ENCODE data around the gene E2F6. TPM values are rescaled to one million over a fixed set of nuclear protein-coding genes. Genes with fewer than 3 reads are reported as not detected.

Gene E2F6
- total RNA-seq, 1 experiment from 2014 or later: 20.8 TPM

DNA sequence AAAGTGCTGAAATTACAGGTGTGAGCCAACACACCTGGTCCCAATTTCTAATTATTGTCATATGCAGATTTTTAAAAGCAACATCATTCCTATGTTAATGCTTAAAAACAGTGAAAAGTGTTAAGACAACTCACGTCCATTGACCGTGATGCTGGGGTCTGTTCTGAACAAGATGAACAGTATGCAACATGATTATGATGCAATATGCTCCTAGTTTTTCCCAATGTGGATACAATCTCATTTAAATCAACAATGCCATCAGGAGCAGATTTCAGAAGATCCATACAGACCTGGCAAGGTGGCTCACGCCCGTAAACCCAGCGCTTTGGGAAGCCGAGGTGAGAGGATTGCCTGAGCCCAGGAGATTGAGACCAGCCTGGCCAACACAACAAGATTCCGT, 31.5 kb downstream of the E2F6 start:
- Histone ChIP-seq H3K9me3 (no peaks in the 10 kb centered on the region), H3K36me3 (no peaks in the 10 kb centered on the region), H3K4me3 (no peak overlapping the region), H3K27me3 (no peaks in the 10 kb centered on the region)
- no peak for DNase-seq

- DNase-seq: no peak
- Histone ChIP-seq H3K27me3 (no peaks in the 10 kb centered on the region), H3K4me3 (no peak overlapping the region), H3K9me3 (no peaks in the 10 kb centered on the region), H3K36me3 (no peaks in the 10 kb centered on the region)
Measured at GRCh38 chr2:11433822-11434221, 32.1 kb downstream of the E2F6 start.

DNA sequence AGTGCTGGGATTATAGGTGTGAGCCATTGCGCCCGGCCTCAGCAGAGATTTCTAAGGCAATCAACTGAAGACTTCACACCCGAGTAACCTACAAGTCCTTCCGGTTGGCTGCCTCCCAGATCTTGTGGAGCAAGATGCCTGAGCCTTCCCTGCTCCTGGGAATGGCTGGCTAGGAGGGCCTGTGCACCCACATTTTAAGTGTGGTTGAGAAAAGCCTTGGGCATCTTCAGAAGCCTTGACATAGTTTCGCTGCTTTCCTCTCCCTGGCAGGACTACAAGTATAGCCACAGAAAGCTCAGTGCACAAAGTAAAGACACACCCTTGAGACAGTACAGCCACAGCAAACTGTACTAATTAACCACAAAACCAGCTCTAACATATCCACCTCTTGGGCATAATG, 35.2 kb downstream of the E2F6 start:
- H3K9me3 ChIP-seq: no peaks in the 10 kb centered on the region
- no peak overlapping the region for H3K4me3 ChIP-seq
- no peaks in the 10 kb centered on the region for H3K36me3 ChIP-seq
- no peak for DNase-seq
- no peaks in the 10 kb centered on the region for H3K27me3 ChIP-seq

GRCh38 chr2:11427224-11427623, 38.7 kb downstream of the E2F6 start:
- no peaks in the 10 kb centered on the region for H3K27me3 ChIP-seq
- H3K4me3 ChIP-seq: no peak overlapping the region
- no peak for DNase-seq
- H3K9me3 ChIP-seq: no peaks in the 10 kb centered on the region
- no peaks in the 10 kb centered on the region for H3K36me3 ChIP-seq

- H3K27me3 ChIP-seq: no peaks in the 10 kb centered on the region
- peaks cover 4% of the 10 kb centered on the region for H3K9me3 ChIP-seq
- H3K36me3 ChIP-seq: no peaks in the 10 kb centered on the region
- no peak for DNase-seq
- H3K4me3 ChIP-seq: no peak overlapping the region
Measured at GRCh38 chr2:11422901-11423435, 43.0 kb downstream of the E2F6 start.

- no peaks in the 10 kb centered on the region for H3K36me3 ChIP-seq
- no peaks in the 10 kb centered on the region for H3K27me3 ChIP-seq
- H3K4me3 ChIP-seq: no peak overlapping the region
- DNase-seq: no peak
- H3K9me3 ChIP-seq: peaks cover 6% of the 10 kb centered on the region
Measured at GRCh38 chr2:11422491-11422865, 43.5 kb downstream of the E2F6 start.

GRCh38 chr2:11421863-11422490, 44.0 kb downstream of the E2F6 start:
- no peak overlapping the region for H3K4me3 ChIP-seq
- peaks cover 11% of the 10 kb centered on the region for H3K9me3 ChIP-seq
- DNase-seq: no peak
- H3K27me3 ChIP-seq: no peaks in the 10 kb centered on the region
- H3K36me3 ChIP-seq: no peaks in the 10 kb centered on the region

GRCh38 chr2:11420671-11421070, 45.3 kb downstream of the E2F6 start:
- peaks cover 12% of the 10 kb centered on the region for H3K9me3 ChIP-seq
- H3K4me3 ChIP-seq: no peak overlapping the region
- DNase-seq: no peak
- no peaks in the 10 kb centered on the region for H3K36me3 ChIP-seq
- no peaks in the 10 kb centered on the region for H3K27me3 ChIP-seq

DNA sequence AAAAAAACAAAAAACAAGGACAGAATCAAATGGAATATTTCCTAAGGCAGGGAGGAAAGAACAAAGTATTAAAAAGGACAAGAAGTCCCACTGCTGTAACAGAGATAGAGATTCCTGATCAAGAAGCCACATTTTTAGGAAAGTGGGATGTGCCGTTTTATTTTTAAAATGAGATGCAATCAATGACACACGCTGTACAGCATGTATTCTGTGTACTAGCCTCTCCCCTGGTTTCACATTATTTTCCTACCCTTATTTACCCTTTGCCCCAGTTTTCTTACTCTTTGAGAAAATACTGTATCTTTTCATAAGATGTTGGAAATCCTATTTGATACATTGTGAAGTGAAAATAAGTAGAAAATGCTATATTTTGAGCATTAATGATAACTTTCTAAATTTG, 45.8 kb downstream of the E2F6 start:
- no peaks in the 10 kb centered on the region for H3K36me3 ChIP-seq
- peaks cover 12% of the 10 kb centered on the region for H3K9me3 ChIP-seq
- H3K27me3 ChIP-seq: no peaks in the 10 kb centered on the region
- DNase-seq: no peak
- no peak overlapping the region for H3K4me3 ChIP-seq

- H3K4me3 ChIP-seq: no peak overlapping the region
- H3K27me3 ChIP-seq: no peaks in the 10 kb centered on the region
- H3K36me3 ChIP-seq: no peaks in the 10 kb centered on the region
- peaks cover 12% of the 10 kb centered on the region for H3K9me3 ChIP-seq
- no peak for DNase-seq
Measured at GRCh38 chr2:11419781-11420180, 46.2 kb downstream of the E2F6 start.

DNA sequence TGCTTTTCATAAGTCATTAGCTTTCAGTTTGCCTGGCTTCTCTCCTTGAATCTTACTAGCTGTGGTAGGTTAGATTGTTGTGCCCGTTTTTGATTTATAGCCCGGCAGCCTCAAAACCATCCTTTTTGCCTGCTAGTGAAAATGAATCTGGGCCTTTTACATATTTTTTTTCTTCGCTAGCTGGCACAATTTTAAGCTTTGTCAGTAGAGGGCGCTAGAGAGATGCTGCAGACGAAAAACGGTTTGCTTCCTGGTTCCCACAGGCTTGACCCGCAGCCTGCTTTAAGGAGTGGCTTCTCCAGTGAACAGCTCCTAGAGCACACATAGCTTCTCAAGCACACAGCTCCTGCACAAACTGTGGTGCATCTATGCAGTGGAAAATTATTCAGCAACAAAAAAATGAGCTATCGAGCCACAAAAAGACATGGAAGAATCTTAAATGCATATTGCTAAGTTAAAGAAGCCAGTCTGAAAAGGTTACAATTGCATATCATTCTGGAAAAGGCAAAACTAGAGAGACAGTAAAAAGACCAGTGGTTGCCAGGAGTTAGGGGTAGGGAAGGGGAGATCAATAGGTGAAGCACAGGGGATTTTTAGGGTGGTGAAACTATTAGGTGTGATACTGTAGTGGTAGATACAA, 47.9 kb downstream of the E2F6 start:
- H3K27me3 ChIP-seq: no peaks in the 10 kb centered on the region
- no peak for DNase-seq
- no peak overlapping the region for H3K4me3 ChIP-seq
- H3K9me3 ChIP-seq: peaks cover 12% of the 10 kb centered on the region
- H3K36me3 ChIP-seq: no peaks in the 10 kb centered on the region

GRCh38 chr2:11416931-11417330, 49.0 kb downstream of the E2F6 start:
- no peak for DNase-seq
- Histone ChIP-seq H3K36me3 (no peaks in the 10 kb centered on the region), H3K4me3 (no peak overlapping the region), H3K9me3 (peaks cover 12% of the 10 kb centered on the region), H3K27me3 (no peaks in the 10 kb centered on the region)

- H3K36me3 ChIP-seq: no peaks in the 10 kb centered on the region
- DNase-seq: no peak
- H3K4me3 ChIP-seq: no peak overlapping the region
- H3K9me3 ChIP-seq: peaks cover 12% of the 10 kb centered on the region
- H3K27me3 ChIP-seq: no peaks in the 10 kb centered on the region
Measured at GRCh38 chr2:11416186-11416585, 49.8 kb downstream of the E2F6 start.

GRCh38 chr2:11414372-11415124, 51.4 kb downstream of the E2F6 start:
- no peak overlapping the region for H3K4me3 ChIP-seq
- DNase-seq: no peak
- H3K36me3 ChIP-seq: no peaks in the 10 kb centered on the region
- no peaks in the 10 kb centered on the region for H3K27me3 ChIP-seq
- peaks cover 12% of the 10 kb centered on the region for H3K9me3 ChIP-seq

- H3K27me3 ChIP-seq: no peaks in the 10 kb centered on the region
- DNase-seq: no peak
- H3K4me3 ChIP-seq: no peak overlapping the region
- H3K9me3 ChIP-seq: peaks cover 6% of the 10 kb centered on the region; the same call in 1 of the 2 replicates
- no peaks in the 10 kb centered on the region for H3K36me3 ChIP-seq
Measured at GRCh38 chr2:11412449-11412810, 53.5 kb downstream of the E2F6 start.

DNA sequence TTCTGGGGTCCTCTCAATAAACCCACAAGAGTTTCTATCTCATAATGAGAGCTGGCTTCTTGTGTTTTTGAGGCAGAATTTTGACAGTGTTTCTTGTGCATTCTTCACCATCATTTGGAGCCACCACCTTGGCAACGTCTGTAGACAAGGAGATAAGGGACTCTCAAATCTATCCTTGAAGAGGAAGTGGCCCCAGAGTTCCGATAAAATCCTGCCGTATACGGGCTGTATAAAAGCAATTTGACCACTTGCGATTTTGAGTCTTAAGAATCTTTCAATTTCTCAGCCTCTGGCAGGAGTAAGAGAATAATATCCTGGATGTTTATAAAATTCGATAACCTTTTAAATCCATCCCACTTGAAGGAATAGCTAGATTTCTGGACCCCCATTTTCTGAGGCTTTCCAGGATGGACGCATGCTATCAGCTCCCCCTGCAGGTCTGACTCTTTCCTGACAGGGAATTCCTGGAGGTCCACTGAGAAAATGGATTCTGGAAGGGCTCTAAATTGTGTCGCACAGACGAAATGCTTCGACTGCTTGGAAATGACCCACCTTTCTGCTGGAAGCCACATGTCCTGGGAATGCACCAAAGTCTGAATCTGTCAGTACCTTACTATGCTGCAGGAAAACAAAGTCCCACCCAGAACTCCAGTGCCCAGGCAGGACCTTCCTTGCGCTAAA, 54.1 kb downstream of the E2F6 start:
- peak; percentile 30 for DNase-seq
- H3K9me3 ChIP-seq: 0 out of 2 replicates have a peak, but pooled peaks cover under 1% of the 10 kb centered on the region
- no peaks in the 10 kb centered on the region for H3K36me3 ChIP-seq
- H3K4me3 ChIP-seq: peak overlapping the region; percentile 46
- no peaks in the 10 kb centered on the region for H3K27me3 ChIP-seq

DNA sequence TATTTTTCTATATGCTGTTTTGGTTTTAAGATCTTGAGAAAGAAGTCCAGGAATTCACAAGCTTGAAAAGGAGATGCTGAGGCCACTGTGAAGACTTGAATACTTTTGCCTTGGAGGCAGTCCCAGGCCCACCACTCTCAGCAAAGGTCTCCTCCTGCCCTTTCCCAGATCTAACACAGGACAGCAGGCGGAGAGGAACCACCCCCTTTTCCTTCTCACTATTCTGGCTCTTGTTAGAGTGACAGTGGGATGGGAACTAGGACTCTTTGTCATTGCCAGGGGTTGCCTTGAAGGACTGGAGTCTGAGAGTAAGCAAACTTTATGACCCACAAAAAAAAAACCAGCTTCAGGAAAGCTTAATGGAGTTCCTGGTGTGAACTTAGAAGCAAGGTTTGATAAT, 54.7 kb downstream of the E2F6 start:
- Histone ChIP-seq H3K36me3 (no peaks in the 10 kb centered on the region), H3K4me3 (no peak overlapping the region), H3K9me3 (no peaks in the 10 kb centered on the region), H3K27me3 (no peaks in the 10 kb centered on the region)
- no peak for DNase-seq

Measured in MG63 (cell line).